Activated T-cell treated with anti-CD3 and anti-CD28 coated beads for 4 hours (primary cell): ENCODE data around the gene VSIG2.

Source experiments
- DNase-seq: peaks from one replicate; pipeline ENCODE4 v3.0.0-alpha.2; 2020

Gene VSIG2

DNA sequence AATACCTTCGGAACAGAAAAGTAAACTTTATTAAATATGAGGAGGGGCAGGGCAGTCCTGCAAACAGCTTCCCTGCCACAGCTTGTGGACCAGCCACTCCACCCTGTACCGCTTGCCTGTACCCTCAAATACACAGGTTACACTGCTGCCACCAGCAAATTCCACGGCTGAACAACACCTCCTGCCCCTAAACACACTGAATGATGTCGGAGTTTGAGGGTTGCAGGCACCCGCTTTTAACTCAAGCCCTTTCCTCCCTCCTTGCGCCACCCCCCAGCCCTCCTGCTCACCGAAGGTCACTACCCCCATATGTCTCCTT, 4.0 kb downstream of the VSIG2 start:
- DNase-seq, result no peak

DNA sequence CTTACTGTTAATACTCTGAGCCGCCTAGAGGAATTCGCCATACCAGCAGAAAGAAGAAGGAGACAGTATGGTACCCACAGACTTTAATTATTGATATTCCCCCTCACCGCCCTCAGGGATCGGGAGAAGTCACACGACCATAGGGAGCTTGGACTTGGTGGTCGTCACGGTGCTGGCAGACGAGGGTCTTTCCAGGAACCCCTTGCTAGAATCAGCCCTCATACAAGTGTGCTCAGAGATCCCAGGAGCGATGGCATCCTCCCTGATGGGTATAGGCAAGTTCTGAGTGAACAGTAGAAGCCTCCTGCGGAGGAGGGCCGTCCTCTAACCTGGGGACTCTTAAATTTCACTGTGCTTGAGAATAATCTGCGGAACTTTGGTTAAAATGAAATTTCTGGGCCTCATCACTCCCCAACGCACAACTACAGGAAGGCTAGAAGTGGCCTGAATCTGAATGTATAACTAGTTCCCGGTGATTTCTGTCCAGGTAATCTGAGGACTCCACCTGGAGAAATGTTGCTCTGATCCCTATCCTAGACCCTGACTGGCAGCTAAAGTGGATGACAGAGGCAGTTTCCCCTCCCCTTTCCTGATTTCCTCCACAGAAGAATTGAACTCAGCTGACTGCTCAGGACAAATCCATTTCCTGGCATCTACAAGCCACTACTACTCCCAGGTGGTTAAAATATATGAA, 4.5 kb downstream of the VSIG2 start:
- DNase-seq, result no peak

DNA sequence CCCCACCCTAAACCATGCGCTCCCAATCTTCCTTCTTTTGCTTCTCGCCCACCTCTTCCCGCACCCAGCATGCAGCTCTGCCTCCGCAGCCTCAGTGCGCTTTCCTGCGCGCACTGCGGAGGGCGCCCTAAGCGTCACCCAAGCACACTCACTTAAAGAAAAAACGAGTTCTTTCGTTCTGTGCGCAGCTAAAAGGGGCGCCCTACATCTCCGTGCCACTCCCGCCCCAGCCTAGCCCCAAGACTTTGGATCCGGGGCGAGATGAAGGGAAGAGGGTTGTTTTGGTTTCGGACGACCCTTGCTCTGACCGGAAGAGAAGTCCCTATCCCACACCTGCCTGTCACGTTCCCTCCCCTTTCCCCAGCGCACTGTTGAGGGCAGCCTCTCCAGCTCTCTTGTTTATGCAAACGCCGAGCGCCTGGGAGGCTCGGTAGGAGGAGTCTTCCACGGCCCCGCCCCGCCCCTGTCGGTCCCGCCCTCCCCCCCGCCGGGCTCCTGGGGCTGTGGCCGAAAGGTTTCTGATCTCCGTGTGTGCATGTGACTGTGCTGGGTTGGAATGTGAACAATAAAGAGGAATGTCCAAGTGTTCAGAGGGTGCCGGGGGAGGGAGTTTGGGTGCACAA, 5.3 kb downstream of the VSIG2 start:
- DNase-seq, result peak; percentile 77

DNA sequence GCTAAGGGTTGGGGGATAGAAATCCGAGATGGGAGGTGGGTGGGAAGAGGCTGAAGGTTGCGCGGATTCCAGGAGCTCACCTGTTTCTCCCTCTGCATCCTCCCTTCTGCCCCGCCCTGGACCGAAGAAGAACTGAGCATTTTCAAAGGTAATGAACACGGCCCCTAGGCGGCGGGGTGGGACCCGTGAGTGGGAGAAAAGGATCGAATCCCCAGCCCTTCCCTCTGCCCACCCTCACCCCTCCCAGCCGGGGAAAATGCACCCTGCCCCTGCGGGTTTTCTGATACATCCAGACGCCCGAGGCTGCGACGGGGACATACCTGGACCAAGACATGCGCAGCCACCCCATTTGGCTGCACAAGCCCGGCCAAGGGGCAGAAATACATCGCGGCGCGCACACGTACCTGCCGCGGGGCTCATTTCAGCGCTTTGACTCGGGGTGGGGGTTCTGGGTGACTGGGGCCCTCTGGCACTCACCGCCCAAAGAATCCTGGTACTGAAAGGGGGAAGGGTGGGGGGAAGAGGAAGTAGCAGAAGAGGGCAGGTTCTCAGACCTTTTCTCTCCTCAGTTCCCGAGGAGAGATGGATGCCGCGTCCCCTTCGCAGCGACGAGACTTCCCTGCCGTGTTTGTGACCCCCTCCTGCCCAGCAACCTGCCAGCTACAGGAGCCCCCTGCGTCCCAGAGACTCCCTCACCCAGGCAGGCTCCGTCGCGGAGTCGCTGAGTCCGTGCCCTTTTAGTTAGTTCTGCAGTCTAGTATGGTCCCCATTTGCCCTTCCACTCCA, 6.0 kb downstream of the VSIG2 start:
- DNase-seq, result no peak

DNA sequence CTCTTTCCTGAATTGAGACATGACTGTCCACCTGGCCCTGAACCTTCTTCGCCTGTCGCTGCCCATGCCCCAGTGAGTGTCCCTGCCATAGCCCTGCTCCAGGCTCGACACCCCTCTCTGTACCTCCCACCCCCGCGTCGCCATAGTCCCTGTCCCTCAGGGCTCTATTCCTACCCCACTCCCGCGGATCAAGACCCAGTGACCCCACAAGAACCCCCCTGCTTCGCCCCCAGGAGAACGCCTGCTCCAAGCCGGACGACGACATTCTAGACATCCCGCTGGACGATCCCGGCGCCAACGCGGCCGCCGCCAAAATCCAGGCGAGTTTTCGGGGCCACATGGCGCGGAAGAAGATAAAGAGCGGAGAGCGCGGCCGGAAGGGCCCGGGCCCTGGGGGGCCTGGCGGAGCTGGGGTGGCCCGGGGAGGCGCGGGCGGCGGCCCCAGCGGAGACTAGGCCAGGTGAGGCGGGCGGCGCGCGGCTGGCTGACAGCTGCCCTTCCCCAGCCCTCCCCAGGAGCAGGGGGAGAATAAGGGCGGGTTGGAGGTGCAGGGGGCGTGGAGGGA, 6.7 kb downstream of the VSIG2 start:
- no peak for DNase-seq

DNA sequence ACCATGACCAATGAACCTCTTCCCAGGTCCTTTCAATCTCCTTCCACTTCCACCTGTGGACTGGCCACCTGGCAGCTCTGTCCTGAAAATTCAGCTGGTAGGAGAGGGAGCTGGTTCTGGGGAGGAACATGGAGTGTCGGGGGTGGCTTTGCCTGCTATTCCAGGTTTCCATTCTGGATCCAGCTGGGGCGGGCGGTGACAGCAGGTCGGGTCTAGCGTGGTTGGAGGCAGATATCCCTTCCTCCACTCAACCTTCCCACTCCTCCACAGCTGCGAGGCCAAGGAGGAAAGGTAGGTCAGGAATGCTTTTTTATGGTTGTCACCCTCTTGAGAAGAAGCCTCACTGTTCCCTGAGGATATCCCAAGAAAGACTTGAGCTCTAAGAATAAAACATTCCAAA, 9.0 kb downstream of the VSIG2 start:
- no peak for DNase-seq

DNA sequence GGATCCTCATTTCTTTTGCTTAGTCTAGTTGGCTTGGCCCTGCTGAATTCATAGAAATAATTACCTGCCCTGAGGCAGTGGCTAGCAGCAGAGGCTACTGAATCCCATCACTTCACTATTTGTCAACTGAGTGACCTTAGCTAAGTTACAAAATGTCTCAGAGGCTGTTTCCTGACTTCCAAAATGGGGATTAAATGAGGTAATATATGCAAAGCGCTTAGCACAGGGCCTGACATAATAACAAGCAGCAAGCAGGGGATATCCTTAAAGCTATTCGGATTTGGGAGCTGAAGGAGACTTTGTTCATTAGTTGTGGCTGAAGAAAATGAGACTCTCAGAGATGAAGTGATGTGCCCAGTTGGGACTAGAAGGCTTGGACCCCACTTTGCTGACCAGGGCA, 9.5 kb downstream of the VSIG2 start:
- no peak for DNase-seq

DNA sequence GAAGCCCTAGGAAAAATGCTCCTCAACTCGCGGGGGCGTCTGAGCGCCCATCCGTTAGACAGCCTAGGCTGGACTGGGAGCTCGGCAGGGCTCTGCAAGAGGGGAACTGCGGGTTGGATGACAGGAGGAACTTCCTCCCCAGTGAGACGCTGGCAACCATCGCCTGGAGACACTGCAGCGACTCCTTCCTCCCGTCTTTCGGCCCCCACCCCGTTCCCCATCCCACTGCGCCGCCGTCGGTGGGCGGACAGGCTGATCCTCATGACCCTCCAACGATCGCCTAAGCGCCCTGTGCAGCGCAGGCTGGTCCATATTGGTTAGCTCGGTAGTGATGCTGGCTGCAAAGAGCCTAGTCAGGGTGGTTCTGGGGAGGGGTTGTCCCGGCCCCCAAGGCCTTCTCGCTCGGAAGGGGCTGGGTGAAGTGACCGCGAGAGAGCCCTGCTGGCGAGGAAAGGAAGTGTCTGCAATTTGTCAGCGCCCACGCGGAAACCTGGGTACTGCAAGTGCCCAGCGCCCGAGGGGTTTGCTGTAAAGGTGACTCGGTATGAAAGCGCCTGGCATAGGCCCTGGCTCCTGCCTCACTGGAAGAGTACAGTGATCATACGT, 11.7 kb downstream of the VSIG2 start:
- DNase-seq, result peak; percentile 44

DNA sequence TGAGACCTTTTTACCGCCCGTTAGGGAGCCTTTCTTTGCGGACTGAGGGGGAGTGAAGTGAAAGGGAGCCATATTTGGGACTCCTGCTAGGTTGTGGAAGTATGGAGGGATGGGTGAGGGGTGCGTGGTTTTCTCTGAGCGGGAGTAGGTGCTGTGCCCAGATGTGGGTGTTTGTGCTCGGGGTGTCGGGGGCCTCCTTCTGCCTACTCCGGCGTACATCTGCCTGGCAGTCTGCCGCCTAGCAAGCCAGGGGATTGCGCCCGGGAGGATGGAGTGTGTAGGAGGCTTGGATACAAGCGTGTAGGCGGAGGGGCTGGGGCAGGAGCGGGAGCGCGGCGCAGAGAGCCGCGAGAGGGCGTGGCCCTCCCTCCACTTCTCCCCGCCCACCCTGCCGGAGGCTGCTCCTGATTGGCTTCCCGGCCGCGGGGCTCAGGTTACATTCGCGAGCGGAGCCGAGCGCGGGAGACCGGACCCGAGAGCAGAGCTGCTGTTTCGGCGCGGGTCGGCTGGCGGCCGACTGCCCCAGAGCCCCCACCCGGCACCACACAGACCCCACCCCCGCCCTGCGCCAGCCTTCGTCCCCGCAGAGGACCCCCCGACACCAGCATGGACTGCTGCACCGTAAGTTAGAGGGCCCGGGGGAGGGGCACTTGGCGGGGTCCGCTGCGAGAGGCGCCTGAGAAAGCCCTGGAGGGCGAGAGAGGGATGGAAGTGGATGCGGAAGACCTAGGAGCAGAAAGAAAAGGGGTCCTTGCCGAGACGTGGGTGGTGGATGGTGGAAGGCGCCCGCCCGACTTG, 12.4 kb downstream of the VSIG2 start, which contains the start of gene NRGN:
Gene NRGN (plus strand): TSS at position 464 of the 798 bp plus-strand sequence. CDS start 143 bp downstream, at position 607.
- peak; percentile 70 for DNase-seq

DNA sequence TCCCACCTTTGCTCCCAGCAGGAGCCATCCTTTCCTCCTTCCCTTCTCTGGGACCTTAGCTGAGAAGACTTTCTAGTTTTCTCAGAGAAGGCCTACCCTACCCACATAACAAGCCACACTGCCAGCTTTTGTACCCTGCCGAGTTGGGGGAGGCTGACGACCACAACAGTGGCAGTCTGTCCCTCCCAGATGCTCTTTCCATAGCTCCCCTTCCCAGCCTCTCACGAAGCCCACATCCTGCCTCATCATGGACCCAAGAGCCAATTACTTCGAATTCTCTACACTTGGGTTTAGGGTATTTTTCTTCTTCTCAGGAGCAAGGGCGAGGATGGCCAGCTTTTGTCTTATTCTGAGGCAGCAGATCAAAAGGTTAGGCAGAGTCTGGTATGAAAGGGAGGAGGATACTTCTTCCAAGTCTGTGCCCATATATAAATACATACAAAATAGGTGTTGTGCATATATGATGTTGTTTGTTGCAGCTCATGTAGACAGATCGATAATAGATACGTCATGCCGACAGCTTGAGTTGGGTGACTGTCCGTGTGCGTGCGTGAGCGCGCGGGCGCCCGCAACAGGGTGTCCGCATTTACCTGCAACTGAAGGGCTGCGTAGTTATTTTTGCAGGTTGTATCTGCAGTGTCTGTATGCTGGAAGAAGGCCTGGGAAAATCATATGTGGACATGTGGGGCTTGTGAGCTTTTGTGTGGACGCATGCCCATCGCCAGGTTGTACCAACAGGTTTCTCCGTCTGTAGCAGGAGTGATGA, 13.2 kb downstream of the VSIG2 start:
- no peak for DNase-seq

DNA sequence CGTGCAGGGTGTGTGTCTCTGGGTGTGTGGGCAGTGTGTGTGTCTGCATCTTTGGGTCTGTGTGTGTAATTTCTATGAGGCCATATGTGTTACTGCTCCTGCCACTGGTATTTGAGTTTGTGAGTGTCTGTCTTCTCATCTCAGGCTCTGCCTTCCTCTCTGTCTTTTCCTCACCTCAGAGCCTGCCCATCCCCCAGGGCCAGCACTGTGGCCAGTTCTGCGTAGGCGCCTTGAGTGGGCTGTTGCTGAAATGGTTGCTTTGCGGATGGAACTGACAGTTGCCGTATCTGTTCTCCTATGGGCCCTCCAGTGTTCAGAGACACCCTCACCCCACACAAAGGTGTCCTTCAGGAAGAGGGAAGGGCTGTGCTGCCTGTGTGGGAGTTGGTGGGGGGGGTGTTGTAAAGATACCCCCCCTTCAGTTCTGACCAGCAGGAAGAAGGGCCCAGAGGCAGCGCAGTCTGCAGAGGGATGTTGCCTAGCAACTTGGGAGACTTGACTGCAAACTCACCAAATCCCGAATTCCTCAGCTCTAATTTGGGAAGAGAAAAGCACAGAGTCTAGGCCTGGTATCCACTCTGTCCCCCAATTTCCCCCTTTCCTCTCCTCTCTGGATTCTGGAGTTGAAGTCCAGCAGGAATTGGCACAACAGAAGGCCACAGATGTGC, 14.3 kb downstream of the VSIG2 start:
- no peak for DNase-seq

DNA sequence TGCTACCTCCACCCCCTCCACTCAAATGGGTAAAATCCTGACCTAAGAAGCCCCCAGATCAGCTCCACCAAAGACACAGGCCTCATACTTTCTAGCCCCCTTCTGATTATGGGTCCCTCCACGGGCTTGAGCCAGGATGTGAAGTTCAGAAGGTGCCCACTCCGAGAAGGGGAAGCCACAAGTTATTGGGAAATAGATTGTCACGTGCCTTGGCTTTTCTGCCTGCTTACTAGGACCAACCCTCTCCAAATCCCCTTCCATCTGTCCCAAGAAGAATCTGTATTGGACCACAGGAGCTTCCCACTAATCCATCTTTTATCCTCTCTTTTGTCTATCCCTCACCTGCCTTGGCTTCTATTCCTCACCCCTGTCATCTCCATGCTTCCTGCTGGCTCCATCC, 15.3 kb downstream of the VSIG2 start:
- no peak for DNase-seq

DNA sequence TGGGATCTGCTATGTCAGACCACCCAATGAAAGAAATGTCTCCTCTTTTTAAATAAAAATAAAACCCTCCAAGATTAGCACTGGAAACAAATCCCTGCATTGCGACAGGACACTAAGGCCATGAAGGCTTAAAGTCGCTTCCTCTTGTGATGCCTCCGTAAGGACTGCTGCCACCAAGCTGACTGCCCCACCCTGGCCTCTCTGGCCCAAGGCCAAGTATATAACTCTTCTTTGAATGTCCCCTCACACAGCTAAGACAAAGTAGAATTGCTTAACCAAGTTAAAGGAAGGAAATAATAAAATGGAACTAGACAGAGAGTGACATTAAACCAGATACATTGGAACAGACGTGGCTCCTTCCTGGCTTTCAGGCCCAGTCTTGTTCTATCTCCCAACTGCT, 19.8 kb downstream of the VSIG2 start:
- no peak for DNase-seq

DNA sequence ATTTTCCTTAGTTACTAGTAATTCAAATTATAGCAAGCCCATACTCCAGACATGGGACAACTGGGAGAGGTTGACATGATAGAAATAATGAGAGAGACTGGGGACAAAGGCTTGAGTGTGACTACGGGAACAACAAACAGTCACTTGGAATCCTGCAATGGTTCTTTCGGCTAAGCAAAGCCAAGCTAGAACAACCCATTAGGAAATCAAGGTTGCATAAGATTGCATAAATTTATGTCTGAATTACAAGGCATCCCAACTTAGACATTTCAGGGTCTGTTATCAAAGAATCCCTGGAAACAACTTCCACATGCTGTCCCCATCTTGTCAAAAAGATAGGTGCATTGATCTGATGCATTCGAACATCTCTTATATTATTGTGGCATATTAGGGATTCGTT, 22.5 kb downstream of the VSIG2 start:
- DNase-seq, result no peak

DNA sequence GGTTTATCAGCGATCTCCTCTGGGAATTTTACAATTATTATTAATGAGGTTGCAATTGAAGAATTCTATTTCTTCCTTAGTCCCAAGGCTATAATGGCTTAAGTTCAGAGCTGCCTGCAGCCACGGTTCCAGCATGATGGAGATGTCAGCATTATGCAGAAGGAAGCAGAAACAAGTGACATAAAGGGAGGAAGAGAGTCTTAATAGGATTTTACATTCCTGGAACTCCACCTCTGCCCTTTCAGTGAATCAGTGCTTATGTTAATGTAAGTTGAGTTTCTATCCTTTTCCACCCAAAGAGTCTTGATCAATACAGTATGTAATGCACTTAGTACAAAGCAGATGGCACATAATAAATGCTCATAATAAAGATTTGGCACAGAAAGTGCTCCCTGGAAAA, 23.9 kb downstream of the VSIG2 start:
- no peak for DNase-seq

DNA sequence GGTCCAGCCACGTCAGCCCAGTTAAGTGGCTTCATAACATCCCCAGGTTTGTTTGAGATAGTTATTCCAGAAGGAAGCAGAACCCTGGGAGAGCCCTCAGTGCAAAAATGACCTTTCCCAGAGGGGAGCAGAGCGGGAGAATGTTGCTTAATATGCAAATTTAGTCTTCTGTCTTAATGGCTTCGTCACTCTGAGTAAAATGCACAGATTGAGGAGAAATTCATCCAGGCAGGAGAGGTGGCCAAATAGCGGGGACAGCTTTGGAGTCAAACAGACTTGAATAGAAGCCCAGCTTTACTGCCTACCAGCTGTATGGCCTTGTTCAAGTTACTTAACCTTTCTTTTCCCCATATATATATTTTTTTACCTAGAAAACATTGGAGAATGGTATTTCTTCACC, 24.6 kb downstream of the VSIG2 start:
- no peak for DNase-seq

DNA sequence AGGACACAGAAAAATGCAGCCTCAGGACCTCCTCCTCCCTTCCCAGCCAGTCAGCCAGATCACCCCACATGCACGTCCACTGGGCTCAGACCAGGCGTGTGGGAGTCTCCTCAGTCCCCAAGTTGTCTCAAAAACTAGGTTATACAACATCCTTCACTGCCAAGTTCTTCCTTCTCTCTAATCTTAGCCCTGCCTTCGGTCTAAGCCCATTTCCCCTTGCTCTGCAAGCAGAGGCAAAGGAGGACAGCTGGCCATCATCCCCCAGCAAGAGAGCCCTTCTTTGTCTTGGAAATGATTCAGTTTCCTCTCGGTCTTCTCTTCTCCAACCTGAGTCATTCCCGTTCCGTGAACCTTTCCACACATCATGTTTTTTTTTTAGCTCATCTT, 26.3 kb downstream of the VSIG2 start:
- no peak for DNase-seq

DNA sequence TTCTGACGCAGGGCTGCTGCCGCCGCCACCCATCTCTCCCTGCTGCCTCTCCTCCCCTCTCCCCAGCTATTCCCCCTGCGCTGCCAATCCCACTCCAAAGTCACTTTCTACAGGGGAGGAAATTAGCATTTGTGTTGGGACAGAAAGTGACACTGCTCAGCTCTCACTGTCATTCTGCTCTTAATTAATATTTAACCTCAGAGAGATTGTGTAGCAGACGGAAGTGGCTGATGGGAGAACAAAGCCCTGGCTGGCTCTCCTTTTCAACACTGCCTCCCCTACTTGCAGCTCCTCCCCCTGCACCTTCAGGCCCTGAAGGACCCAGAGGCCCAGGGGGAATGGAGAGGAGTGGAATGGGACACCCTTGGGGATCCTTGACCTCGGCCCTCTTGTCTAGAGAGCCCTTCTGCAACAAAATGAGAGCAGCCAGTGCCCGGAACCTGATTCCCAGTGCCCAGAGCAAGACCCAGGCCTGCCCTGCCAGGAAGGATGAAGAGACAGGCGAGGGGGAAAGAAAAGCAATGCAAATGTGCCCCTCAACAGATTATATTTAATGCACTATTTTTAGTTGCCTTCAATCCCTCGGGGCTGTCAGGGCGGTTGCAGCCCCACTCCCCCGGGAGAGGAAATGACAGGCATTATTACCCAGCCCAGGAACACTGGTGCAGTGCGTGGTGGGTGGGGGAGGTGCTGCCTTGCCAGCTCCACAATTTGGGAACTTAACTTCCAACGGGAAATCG, 26.9 kb downstream of the VSIG2 start:
- DNase-seq, result no peak

DNA sequence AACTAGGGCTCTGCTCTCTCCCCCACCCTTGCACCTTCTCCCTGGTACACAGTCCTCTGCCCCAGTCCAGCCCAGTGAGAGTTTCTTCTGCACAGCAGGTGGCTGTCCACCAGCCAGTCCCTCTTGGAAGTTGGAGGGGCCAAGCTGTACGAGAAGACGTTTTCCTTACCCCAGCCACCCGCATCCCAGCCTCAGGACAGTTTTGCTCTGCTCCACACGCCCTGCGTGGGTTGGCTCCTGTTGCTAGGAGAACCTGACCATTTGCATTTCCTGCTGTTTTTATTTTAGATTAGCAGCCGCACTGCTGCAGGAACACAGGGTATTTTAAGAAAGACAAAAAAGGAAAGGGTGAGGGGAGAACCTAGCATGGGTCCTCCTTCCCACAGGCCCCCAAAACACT, 29.9 kb downstream of the VSIG2 start:
- DNase-seq, result no peak

DNA sequence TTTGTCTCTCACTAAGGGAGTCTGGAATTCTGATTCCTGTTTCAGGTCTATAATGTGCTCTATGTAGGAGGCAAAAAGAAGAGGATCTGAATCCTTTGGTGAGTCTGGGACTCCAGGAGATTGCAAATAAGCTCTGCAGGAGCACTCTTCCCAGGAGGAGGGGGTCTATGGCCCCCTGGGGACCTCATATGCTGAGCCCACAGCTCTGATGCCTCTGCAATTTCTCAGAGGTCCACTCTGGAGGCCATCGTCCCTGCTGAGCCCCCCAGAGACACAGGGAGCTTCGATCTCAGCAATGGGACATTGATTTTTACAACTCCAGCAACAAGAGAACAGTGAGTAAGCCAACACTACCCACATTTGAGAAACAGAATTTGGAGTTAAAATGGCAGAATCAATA, 32.5 kb downstream of the VSIG2 start:
- DNase-seq, result no peak

DNA sequence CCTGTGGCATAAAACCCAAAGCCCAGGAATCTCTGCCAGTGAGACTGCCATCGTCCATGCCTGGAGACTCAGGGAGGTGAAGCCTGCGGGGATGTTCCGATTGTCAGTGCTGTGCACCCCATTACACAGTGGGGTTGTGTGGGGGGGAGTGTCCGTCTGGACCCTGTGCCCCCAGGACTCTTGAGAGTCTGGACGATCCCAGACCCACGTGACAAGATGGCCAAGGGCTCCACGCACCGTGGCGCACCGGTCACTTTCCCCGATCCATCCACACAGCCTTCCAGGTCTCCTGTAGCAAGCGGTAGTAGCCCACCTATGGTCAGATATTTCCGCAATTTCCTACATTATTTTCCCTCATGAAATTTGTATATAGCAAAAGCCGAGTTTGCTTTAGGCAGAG, 33.3 kb downstream of the VSIG2 start:
- DNase-seq, result no peak
